NCI-H2196 treated with DMSO at 0.1 percent for 48 hours (cell line): ENCODE data around the gene GHR.
A peak's percentile ranks its signal among the peaks of the same experiment; 100 is the strongest.

Experiments used
- DNase-seq: peaks from one replicate; lab custom pipeline; 2025; ENCODE audit not compliant: unreplicated experiment; lab: John Stamatoyannopoulos, UW

Gene GHR

GRCh38 chr5:42423285-42424165 lies at the start of gene GHR:
TSS of gene GHR (plus strand) at chr5:42423439. CDS start at chr5:42565875, 142,436 bp downstream.
- peak; percentile 40 for DNase-seq

GRCh38 chr5:42374679-42375273 lies 48.5 kb upstream of the GHR start:
- no peak for DNase-seq

GRCh38 chr5:42377496-42377895 lies 45.7 kb upstream of the GHR start:
- no peak for DNase-seq

GRCh38 chr5:42381973-42382372 lies 41.3 kb upstream of the GHR start:
- no peak for DNase-seq

- no peak for DNase-seq
Measured at GRCh38 chr5:42387563-42387962, 35.7 kb upstream of the GHR start.

GRCh38 chr5:42390115-42390514 lies 33.1 kb upstream of the GHR start:
- DNase-seq: no peak

GRCh38 chr5:42392917-42393316 lies 30.3 kb upstream of the GHR start:
- DNase-seq: no peak

- no peak for DNase-seq
Measured at GRCh38 chr5:42396111-42396510, 27.1 kb upstream of the GHR start.

- DNase-seq: no peak
Measured at GRCh38 chr5:42397267-42397666, 26.0 kb upstream of the GHR start.

GRCh38 chr5:42399702-42400101 lies 23.5 kb upstream of the GHR start:
- no peak for DNase-seq

GRCh38 chr5:42400474-42400873 lies 22.8 kb upstream of the GHR start:
- no peak for DNase-seq

GRCh38 chr5:42403236-42403635 lies 20.0 kb upstream of the GHR start:
- no peak for DNase-seq

GRCh38 chr5:42404366-42404765 lies 18.9 kb upstream of the GHR start:
- DNase-seq: no peak

GRCh38 chr5:42419294-42419693 lies 3.9 kb upstream of the GHR start:
- no peak for DNase-seq

- DNase-seq: no peak
Measured at GRCh38 chr5:42422656-42423280, 471 bp upstream of the GHR start.

- no peak for DNase-seq
Measured at GRCh38 chr5:42426016-42426415, 2.8 kb downstream of the GHR start.

GRCh38 chr5:42429694-42430093 lies 6.5 kb downstream of the GHR start:
- no peak for DNase-seq

- no peak for DNase-seq
Measured at GRCh38 chr5:42434047-42434724, 10.9 kb downstream of the GHR start.

- no peak for DNase-seq
Measured at GRCh38 chr5:42436051-42436450, 12.8 kb downstream of the GHR start.

GRCh38 chr5:42454216-42454995 lies 31.2 kb downstream of the GHR start:
- no peak for DNase-seq

- DNase-seq: no peak
Measured at GRCh38 chr5:42461033-42461432, 37.8 kb downstream of the GHR start.
